Activated gamma-delta T cell treated with Interleukin-2 at 50 U/mL for 16 hours (primary cell): ENCODE measurements around the gene DERA.
"Not testable (repeated sequence)": the region's sequence is repeated elsewhere in the genome, so short reads cannot be mapped to it uniquely, and the experiment has no call there.

Experiments used
- DNase-seq: peaks from one replicate; pipeline ENCODE4 v3.0.0-alpha.2; 2020

The DERA gene

DNA sequence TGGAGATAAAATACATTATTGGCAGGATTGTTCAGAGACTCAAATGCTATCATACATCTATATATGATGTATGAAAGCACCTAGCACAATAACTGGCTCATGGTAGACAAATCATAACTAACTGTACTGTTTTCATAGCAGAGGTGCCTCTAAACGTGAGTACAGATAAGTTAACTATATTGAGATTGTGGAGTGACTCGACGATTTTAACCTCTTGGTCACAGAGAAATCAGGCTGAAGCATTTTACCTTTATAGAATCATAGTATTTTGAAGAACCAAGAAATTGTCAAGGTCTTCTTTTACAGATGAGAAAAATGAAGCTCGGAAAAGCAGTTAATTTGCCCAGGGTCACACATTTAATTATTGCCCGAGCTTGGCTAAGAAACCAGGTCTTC lies 666 bp upstream of the DERA start:
- no peak for DNase-seq

DNA sequence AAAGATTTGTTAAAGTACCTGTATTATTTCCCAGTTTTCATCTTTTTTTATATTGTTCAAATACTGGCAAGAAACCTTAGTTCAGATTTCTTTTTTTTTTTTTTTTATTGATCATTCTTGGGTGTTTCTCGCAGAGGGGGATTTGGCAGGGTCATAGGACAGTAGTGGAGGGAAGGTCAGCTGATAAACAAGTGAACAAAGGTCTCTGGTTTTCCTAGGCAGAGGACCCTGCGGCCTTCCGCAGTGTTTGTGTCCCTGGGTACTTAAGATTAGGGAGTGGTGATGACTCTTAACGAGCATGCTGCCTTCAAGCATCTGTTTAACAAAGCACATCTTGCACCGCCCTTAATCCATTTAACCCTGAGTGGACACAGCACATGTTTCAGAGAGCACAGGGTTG lies 799 bp downstream of the DERA start:
- not testable (repeated sequence) for DNase-seq

DNA sequence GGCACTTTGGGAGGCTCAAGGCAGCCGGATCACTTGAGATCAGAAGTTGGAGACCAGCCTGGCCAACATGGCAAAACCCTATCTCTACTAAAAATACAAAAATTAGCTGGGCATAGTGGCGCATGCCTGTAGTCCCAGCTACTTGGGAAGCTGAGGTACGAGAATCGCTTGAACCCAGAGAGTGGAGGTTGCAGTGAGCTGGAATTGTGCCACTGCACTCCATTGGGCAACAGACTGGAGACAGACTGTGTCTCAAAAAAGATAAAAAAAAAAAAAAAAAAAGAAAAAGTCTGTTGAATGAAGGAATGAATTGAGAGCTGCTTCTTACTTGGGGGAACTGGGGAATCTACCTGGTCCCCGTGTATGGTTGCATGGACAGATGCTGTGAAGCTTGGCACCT lies 3.0 kb downstream of the DERA start:
- DNase-seq: not testable (repeated sequence)

DNA sequence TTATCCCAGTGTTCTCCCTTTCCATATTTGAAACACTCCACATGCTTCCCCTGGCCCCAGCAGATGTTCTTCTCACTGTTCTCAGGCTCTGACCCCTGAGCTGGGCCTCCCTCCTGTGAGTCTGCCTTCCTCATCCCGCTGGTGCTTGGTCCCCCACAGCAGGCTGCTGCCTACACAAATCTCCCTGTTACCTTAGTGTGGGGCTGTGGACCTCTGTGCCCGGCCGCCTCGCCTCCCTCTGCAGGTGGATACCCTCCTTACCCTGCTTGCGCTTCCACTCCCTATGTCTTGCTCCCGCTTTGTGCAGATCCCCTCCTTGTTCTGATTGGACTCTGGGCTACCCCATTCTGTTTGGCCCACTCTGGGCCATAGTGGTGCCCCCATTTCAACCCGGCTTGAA lies 6.9 kb downstream of the DERA start:
- no peak for DNase-seq

DNA sequence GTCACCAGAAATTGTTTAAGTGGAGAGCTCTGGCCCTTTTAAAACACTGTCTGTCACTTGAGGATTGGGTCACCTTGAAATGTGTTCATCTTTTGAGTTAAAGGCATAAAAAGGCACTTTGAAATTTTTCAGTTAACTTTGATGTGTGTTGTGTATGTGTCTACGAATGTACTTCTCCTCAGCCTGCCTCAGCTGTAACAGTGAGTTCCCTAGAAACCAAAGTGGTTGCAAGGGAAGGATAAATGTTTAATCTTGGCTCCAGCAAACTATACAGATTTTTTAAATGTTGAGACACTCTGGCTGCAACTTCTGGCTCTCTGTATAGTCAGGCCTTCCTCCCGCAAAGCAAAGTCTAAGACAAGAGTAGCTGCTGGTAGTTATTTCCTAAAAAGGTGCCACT lies 8.3 kb downstream of the DERA start:
- no peak for DNase-seq

DNA sequence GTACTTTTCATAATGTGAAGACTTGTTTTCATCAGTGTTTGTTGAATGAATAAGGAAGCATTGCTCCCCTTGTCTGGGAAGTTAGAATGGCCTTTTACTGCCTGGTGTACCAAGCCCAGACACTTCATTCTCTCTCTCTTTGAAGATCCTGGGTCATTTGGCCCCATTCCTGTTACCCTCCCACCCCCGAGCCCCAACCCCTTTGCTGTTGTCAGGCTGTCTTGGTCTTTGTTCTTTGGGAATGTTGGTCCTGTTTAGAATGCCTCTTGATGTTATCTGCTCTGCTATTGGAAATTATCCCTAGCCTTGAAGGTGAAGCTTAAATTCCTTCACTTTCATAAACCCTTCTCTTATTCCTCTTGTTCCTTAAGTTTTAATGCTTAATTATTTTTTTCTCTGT lies 13.8 kb downstream of the DERA start:
- DNase-seq: no peak

DNA sequence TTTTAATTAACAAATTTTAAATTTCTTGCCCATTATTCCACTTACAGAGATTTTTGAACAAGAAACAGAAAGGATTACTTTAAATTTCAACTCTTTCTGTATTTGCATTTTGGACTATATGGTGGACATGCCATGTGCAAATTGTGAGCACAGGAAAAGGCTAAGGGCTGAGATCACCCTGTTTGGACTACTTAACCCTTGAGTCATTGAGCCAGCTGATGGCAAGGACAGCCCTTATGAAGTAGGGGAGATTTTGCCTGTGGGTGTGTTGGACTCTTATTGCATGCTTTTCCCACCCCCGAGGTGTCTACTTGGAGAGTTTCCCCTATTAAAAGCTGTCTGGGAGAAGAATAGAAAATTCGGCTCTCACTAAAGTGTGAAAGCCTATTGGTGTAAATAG lies 17.2 kb downstream of the DERA start:
- DNase-seq: no peak

DNA sequence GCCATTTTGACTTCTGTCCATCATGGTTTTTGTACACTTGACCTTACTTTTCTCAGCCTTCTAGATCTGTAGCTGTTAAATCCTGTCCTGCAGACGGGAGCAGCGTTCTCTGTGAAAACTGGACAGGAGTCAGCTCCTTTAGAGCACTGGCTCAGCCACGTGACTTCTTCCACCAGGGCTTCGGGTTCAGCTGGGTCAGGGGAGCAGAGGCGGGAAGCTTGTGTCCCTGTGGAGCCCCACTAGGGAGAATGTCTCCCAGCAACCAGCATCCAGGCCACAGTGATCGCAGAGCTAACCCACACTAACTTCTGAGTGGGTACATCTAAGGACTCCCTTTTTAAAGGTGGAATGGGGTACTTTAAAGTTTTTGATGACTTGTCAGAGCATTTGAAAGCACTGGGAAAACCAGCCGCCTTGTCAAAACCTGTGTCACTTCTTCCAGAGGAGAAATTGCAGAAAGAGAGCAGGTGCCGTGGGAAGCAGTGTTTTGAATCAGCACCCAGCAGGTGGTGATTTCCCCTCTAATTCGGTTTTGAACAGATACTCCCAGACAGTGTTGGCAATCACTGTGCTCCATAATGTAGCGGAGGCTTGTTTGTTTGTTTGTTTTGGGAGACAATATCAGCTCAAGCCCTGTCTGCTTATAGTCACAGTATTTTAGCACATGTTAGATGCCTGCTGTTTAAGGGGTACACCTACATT lies 17.9 kb downstream of the DERA start:
- no peak for DNase-seq

DNA sequence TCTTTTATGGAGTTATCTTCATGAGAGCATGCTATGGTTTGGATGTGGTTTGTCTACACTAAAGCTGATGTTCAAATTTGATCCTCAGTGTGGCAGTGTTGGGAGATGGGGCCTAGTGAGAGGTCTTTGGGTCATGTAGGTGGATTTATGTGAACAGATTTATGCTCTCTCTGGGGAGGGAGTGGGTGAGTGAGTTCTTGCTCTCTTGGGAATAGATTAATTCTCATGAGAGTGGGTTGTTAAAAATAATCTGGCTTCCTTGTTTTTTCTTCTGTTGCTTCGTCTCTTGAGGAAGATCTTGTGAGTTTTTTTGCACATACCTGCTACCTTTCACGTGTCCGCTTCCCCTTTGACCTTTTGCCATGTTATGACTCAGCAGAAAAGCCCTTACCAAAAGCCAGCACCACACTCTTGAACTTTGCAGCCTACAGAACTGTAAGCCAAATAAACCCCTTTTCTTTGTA lies 20.5 kb downstream of the DERA start:
- no peak for DNase-seq

DNA sequence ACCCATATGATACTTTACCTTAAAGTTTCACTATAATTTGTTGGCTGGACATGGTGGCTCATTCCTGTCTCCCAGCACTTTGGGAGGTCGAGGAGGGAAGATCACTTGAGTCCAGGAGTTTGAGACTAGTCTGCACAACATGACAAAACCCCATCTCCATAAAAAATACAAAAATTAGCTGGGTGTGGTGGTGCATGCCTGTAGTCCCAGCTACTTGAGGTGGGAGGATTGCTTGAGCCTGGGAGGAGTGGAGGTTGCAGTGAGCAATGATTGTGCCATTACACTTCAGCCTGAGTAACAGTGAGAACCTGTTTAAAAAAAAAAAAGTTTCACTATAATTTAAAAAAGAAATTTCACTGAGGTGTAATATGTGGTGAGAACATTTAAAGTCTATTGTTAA lies 21.2 kb downstream of the DERA start:
- no peak for DNase-seq

DNA sequence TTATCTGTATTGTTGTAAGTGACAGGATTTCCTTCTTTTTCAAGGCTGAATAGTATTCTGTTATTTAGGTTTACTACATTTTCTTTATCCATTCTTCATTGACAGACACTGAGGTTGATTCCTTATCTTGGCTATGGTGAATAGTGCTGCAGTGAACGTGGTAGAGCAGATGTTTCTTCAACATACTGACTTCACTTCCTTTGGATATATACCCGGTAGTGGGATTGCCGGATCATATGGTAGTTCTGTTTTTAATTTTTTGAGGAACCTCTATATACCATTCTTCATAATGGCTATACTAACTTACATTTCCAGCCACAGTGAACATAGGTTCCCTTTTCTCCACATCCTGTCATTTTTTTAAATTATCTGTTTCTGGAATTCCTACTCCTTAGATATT lies 21.8 kb downstream of the DERA start:
- no peak for DNase-seq

DNA sequence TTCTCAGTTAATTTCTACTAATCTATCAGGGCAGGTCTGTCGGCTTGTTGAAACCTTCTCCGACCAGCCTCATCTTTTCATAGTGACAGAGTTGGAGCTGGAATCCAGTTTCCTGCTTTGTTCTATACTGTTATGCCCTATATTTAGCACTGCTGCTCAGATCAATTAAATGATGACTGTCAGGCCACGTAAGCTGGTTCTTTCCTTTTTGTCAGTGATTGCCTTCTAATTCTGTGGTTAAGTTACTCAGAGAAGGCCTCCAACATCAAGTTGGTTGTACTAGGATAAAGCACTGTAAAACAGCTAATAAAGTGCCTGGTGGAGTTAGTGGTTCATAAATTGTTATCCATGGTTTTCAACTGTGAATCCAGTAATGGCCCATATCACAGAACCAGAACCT lies 22.6 kb downstream of the DERA start:
- DNase-seq: no peak

DNA sequence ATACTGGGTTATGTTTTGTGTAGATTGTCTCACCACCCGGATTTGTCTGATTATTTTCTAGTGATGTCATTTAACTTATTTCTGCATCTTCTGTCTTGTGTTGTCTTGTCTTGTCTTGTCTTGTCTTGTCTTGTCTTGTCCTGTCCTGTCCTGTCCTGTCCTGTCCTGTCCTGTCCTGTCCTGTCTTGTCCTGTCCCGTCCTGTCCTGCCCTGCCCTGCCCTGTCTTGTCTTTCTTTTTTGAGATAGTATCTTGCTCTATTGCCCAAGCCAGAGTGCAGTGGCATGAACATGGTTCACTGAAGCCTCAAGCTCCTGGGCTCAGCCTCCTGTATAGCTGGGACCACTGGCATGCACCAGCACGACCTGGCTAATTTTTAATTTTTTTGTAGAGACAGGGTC lies 25.6 kb downstream of the DERA start:
- DNase-seq: no peak

DNA sequence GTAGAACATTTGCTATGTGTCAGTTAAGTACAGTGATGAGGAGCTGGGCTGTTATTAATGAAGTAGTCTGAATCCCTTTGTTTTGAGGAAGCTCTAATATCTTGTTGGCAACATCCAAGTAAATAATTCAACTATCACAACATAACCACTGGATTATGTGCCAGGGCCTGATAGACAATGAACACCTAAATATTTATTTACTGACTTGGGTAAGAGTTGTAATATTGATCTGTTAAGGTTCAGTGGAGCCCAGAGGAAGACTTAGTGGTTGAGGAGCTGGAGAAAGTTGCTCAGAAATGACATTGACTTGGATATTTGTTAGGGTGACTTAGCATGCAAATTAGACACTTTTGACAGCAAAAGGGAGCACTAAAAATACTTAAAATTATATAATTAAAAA lies 26.8 kb downstream of the DERA start:
- no peak for DNase-seq

DNA sequence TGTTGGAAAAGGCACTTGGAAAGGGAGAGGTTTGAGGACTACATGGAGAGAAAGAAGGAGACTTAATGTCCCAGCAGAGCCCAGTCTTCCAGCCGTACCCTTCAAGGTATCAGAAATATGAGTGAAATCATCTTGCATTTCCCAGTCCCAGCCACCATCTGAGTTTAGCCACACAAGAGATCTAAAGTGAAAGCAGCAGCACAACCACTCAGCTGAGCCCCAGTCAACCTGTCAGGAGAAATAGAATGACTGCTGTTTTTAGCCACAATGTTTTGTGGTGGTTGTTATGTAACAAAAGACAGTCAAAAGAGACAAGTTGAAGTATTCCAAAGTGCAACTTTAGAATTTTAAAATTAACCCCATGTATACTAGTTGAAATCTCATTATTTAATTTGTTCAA lies 28.0 kb downstream of the DERA start:
- DNase-seq: no peak

DNA sequence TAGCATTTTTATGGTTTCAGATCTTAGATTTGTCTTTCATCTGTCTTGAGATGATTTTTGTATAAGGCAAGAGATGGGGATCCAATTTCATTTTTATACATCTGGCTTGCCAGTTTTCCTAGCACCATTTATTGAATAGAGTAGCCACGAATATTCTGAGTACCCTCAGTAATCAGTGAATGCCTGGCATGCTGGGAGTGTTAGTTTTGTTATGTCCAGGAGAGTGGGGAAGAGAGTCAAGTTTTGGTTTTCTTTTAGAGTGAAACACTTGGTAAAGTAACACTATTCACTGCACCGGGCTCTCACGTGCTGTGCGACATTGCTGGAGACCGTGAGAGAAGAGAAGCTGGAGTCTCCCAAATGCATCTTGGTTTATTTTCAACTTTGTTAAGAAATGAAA lies 31.3 kb downstream of the DERA start:
- no peak for DNase-seq

DNA sequence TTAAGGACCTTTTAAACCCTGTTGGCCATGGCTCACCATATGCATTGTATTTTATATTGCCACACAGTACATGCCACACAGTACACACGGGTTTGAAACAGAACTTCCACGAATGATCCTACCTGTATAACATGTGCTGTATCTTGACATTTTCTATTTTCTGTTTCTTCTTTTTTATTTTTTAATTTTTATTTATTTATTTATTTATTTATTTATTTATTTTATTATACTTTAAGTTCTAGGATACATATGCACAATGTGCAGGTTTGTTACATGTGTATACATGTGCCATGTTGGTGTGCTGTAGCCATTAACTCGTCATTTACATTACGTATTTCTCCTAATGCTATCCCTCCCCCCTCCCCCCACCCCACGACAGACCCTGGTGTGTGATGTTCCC lies 32.4 kb downstream of the DERA start:
- not testable (repeated sequence) for DNase-seq

DNA sequence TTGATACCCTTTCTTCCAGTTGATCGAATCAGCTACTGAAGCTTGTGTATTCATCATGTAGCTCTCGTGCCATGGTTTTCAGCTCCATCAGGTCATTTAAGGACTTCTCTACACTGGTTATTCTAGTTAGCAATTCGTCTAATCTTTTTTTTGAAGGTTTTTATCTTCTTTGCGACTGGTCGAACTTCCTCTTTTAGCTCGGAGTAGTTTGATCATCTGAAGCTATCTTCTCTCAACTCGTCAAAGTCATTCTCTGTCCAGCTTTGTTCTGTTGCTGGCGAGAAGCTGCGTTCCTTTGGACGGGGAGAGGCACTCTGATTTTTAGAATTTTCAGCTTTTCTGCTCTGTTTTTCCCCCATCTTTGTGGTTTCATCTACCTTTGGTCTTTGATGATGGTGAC lies 37.3 kb downstream of the DERA start:
- DNase-seq: not testable (repeated sequence)

DNA sequence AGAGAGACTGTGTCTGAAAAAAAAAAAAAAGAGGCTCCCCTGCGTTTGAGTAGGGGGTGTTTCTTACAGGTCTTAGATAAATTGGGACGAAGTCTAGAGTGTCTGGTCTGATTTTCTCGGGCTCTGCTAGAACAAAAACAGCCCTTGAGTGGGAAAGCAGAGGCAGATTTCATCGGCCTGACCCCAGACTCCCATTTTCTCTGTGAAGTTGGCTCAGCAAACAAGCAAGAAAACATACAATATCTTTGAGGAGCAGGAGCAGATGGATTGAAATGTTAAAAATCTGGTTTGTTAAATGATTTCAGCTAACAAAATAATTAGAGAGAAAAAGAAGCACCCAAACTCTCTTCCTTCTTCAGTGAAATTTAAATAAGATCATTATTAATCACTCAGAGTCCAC lies 44.1 kb downstream of the DERA start:
- no peak for DNase-seq

DNA sequence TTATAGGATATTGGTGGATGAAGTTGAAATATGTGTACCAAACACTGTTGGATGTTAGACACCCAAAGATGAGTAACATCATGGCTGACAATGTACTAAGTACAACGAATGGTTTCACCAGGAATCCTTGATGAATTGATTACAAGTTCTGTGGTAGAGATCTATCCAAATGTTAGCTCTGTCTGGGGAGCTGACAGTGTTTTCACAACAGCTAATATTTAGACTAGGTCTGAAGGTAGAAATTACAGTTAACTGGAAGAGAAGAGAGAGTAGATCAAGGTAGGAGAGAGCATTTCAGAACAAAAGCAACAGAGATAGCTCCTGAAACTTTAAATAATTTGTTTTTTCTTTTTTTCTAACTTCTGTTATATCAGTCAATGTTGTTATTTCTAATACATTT lies 44.9 kb downstream of the DERA start:
- DNase-seq: no peak

DNA sequence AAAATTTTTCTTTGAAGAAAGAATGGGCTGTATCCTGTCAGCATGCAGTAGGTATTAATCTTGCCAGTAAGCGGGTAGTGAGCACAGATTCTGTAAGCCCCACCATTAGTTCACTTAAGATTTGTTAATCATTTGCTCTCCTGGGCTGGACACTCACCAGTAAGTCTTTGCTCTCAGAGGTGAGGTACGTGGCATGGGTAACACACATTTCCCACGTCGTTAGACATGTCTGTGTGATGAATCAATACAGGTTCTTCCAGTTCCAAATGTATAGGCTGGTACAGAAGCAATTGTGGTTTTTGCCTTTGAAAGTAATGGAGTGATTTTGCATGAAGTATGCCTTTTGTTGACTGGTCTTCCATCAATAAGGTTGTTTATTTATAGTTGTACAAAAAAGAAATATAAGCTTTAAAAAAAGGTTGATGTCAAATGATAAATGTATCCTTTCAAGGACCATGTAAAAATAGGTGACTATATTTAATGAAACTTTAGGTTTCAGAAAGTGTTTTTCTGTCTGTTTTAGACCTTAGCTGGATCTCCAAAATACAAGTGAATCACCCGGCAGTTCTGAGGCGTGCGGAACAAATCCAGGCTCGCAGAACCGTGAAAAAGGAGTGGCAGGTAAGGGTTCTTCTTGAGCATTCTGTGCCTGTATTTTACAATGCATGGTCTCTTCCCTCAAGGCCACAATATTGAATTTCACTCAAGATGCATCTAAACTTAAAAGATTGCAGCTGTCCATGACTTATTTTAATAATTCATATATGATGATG lies 45.5 kb downstream of the DERA start:
- DNase-seq: no peak

DNA sequence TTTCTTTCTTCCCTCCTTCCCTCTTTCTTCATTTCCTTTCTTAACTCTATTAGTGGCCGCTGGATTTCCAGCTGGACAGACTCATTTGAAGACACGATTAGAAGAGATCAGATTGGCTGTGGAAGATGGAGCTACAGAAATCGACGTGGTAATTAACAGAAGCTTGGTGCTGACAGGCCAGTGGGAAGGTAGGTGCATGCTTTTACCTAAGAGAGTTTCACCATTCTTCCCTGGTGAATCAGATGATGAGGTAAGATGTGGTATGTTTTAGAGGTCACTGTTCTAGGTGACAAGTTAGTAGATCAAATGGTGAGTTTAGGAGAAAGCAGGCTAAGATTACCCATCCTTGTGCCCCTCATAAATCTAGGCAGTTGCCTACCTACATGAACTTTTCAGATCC lies 51.6 kb downstream of the DERA start:
- DNase-seq: no peak

DNA sequence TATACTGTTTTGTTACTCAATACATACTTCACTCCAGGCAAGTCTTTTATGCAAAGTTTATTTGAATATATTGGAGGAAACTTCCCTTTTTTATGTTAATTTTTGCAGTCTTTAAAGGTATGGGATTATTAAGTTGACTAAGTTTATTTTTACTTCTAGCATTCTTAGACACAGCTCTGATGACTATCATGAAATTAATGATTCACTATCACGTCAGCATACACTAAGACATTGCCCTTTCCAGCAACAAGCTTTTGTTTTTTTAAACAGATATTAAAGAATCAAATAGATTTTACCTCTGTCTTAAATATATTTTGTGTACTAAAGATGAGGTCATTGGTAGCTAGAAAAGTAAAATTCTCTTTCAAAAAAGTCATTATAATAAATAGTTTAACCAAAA lies 52.1 kb downstream of the DERA start:
- DNase-seq: no peak

DNA sequence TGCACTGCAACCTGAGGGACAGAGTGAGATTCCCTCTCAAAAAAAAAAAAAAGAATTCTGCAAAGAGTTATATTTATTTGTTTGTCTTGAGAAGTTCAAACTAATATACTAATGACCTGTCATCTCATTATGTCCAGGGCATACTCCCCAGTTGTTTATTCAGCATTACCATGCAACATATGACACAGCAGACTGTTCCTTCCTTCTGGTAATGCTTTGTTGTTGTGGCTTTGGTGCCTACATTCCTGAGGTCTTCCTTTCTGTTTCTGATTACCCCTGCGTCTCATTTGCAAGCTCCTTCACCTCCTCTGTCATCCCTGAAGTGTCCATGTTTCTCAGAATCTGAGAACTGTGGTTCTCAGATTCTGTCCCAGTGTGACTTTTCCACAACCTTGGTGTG lies 55.3 kb downstream of the DERA start:
- no peak for DNase-seq

DNA sequence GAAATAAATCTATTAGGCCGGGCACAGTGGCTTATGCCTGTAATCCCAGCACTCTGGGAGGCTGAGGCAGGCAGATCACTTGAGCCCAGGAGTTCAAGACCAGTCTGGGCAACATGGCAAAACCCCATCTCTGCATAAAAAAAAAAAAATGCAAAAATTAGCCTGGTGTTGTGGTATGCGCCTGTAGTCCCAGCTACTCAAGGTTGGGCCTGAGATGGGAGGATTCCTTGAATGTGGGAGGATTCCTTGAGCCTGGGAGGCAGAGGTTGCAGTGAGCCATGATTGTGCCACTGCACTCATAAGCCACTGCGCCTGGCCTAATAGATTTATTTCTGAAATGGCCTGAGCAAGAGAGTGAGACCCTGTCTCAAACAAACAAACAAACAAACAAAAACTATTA lies 55.9 kb downstream of the DERA start:
- not testable (repeated sequence) for DNase-seq
